Activated CD8-positive, alpha-beta memory T cell treated with anti-CD3 and anti-CD28 coated beads for 36 hours (primary cell): ENCODE results near the gene HNRNPAB. TPM values are rescaled to one million over a fixed set of nuclear protein-coding genes. Genes with fewer than 3 reads are reported as not detected.

Source experiments
- CTCF ChIA-PET: fragments of 350-600 bp; sonication (Branson Sonifier 250); formaldehyde crosslinking; loops from one replicate; lab custom pipeline; 2021; ENCODE audit warnings: antibody characterized with exemption; lab: Charles Lee
- POLR2A ChIA-PET: fragments of 350-600 bp; sonication (Branson Sonifier 250); formaldehyde crosslinking; loops from one replicate; lab custom pipeline; 2021; ENCODE audit warnings: antibody characterized with exemption; lab: Charles Lee
- total RNA-seq, 2 experiments: library from RNA; stranded (reverse); gene quantifications; one replicate each; pipeline ENCODE4 v1.2.3, GENCODE V29; 2021

HNRNPAB gene
- total RNA-seq, 2 experiments from 2014 or later = 651 to 672 TPM

DNA sequence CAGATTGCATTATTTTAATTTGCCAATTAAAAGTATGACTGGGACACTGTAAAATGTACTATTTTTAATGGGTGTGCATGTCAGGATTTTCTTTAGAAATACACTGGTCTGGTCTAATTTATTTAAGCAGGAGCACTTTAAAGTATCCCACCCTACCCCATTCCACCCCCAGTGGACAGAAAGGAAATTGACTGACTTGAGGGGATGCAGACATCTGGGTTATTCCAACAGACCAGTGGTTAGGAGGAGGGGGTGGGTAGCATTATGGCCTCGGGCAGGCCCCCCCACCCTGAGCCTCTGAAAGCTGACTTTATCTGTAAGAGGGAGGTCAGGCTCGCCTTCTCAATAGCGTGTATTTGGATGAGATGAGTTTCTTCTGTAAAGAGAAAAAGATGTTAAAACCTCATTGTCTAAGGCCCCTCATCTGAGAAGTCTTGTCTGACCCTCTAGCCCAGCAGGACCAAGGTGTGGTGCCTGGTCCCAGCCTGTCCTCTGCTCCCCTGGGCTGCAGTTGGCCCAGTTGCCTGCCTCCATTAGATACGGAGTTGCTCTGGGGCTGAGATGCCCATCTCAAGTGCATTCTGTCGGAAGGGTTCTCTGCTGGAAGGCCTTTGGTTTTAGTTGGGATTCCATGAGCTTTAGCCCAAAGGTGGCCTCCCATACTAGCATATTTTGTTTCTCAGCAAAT lies 4.4 kb downstream of the HNRNPAB start:
- CTCF ChIA-PET = interaction anchor here (2.1 kb wide), 1 partner anchor 20 kb away, joined by 6 read pairs; no protein-coding TSS in a partner anchor
- POLR2A ChIA-PET = no interaction called here

DNA sequence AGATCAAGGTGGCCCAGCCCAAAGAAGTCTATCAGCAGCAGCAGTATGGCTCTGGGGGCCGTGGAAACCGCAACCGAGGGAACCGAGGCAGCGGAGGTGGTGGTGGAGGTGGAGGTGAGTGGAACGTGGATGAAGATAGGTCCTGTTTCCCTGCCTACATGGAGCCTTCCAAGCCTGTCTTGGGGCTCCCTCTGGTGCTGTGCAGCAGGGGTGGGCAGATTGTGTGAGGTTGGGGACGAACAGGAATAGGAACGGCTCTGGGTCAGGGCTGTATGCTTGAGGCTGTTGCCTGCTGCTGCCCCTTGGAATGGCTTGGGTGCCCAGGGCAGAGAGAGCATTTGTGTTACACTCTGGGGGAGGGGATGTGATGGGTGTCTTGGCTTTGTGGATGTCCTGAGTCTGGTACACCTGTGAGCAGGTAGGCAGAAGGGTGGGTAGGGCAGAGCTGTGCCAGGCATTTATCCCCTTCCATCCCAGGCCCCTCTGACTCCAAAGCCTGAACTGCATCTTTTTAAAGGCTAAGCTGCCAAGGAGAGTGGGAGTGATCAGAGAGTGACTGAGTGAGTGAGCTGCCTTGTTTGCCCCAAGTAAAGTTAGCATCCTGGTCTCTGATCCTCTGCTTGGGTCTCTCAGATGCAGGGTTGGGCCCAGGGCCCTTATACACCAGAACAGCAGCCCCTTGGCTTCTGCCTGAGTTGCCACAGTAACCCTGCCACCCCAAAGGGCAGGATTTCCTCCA lies 5.2 kb downstream of the HNRNPAB start:
- ChIA-PET CTCF (interaction anchor here (0.6 to 2.1 kb wide), 2 partner anchors 19 to 1835 kb away, joined by 3 to 6 read pairs; no protein-coding TSS in a partner anchor), POLR2A (interaction anchor here (0.8 kb wide), 1 partner anchor 93 kb away, joined by 4 read pairs; no protein-coding TSS in a partner anchor)

DNA sequence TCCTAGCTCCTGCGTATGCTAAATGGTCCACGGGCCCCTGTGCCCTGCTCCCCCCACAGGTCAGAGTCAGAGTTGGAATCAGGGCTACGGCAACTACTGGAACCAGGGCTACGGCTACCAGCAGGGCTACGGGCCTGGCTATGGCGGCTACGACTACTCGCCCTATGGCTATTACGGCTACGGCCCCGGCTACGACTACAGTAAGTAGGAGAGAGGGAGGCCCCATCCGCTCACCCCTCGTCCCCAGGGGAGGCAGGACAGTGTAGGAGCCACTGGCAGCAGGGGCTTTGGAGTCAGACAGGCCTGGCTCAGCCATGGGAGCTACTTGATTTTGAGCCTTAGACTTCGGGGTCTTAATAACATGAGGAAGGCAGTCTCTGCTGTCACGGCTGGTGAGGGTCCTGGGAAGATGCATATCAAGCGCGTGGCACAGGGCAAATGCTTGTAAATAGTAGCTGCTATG lies 5.8 kb downstream of the HNRNPAB start:
- ChIA-PET CTCF (interaction anchor here (0.6 to 2.1 kb wide), 2 partner anchors 18 to 1834 kb away, joined by 3 to 6 read pairs; no protein-coding TSS in a partner anchor), POLR2A (interaction anchor here (0.8 to 1.0 kb wide), 2 partner anchors 28 to 94 kb away, joined by 3 to 4 read pairs; no protein-coding TSS in a partner anchor)

DNA sequence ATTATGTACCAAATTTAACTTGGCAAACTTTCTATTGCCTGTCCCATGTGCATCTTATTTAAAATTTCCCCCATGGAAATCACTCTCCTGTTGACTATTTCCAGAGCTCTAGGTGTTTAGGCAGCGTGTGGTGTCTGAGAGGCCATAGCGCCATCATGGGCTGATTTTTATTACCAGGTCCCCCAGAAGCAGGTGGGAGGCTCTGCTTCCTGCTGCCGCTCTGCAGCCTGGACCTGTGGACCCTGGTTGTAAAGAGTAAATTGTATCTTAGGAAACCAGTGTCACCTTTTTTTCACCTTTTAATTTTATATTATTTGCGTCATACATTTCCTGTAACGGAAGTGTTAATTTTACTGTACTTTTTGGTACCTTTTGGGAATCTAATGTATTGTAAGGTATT lies 6.4 kb downstream of the HNRNPAB start:
- CTCF ChIA-PET = interaction anchor here (2.1 kb wide), 1 partner anchor 18 kb away, joined by 6 read pairs; no protein-coding TSS in a partner anchor
- POLR2A ChIA-PET = interaction anchor here (0.6 to 1.1 kb wide), 3 partner anchors 9 to 27 kb away, joined by 3 to 5 read pairs (median 3); no protein-coding TSS in a partner anchor

DNA sequence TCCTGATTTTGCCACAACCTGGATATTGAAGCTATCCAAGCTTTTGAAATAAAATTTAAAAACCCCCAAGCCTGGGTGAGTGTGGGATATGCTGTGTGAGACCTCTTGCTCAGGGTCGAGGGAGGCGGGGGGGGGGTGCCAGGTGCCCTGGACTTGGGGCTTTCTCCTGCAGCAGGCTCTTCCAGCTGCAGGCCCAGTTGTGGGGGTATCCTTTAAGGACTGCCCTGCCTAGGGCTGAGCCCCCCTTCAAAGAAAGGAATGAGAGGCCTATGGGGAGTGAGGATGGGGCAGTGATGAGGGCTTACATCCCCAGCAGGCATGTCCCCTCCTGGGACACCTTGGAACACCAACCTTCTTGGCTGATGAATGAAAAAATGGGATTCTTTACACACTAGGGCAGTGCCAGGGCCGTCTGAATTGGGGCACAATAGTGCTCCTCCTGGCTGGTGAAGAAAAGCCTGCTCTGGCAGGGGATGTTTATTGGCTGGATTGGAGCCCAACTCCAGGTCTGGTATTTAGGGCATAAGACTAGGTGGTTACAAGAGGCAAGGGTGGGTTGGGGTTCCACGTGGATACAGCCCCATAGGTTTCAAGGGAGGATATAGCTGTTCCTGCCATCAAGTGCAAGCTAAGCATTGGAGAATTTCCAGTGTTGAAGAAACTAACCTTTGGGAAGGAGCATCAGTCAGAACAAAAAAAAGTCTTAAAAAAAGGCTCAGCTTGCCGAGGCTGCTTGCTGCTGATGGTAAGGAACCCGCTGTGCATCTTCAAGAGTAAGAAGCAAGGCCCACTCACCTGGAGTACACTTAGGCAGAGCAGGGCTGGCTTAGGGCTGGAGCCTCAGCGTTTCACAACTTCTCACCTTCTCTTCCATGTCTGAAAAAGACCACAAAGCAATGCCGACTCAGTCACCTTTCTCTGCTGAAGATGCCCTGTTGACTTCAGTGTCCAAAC lies 7.0 kb downstream of the HNRNPAB start:
- CTCF ChIA-PET = interaction anchor here (2.1 kb wide), 1 partner anchor 17 kb away, joined by 6 read pairs; no protein-coding TSS in a partner anchor

DNA sequence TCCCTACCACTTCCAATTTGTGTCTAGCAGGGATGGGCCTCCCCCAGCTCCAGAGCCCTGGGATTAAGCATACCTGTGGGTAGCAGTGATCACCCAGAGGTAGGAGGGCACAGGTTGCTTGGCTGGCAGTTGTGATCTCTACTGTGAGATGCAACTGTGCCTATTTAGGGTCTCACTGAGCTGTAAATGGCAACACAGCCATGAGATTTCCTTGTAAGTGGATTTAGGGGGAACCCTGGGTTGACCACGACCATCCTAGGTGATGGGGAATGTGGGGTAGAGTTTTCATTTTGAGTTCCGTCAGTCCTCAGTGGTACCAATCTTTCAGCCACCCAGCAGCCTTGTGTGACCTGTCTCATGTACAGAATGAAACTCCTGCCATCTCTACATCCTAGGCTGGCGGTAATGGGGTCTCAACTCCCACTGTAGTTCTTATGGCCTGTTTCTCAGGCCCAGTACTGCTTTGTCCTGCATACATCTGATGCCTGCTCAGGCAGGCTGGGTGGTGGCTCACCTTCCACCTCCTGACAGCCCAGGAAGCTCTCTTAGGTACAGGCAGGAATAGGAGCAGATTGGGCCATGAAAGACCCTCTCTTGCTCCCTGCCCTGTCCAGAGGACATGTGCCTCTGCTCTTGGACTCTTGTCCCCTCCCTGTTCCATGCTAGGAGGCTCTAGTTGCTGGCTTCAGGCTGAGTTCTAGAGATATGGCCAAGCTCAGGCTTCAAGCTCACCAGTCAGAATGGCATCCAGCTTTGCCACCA lies 8.1 kb downstream of the HNRNPAB start:
- ChIA-PET CTCF (no interaction called here), POLR2A (interaction anchor here (1.6 to 3.0 kb wide), 2 partner anchors 8 to 19 kb away, joined by 6 to 7 read pairs; partner anchors contain the start of gene HNRNPAB)

More for the DNA sequence above, 7.0 kb downstream of the HNRNPAB start:
- POLR2A ChIA-PET = interaction anchor here (0.6 to 1.1 kb wide), 4 partner anchors 8 to 109 kb away, joined by 3 to 5 read pairs (median 3); no protein-coding TSS in a partner anchor

DNA sequence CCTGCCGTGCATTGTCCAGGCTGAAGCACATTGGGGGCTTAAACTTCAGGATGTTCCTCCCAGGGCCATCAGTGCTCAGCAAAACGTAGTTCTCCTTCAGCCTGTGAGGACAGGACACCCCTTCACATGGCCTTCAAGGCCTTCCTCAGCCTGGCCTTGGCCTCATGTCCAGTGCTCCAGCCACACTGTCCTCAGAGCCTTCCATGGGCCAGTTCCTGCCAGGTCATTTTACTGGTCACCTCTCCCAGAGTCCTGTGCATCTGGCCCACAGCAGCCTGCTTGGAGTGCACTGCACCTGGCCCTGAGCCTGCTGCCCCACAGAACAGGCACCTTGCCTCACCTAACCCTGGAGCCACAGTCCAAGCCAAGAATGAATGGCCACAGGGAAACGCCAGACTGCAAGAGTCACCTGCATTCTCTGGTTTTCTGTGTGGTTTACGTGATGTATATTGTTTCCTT lies 8.7 kb downstream of the HNRNPAB start:
- ChIA-PET CTCF (interaction anchor here (1.0 kb wide), 1 partner anchor 9 kb away, joined by 3 read pairs; the partner anchor contains the start of gene HNRNPAB), POLR2A (interaction anchor here (1.6 to 3.0 kb wide), 2 partner anchors 9 to 19 kb away, joined by 6 to 7 read pairs; partner anchors contain the start of gene HNRNPAB)

DNA sequence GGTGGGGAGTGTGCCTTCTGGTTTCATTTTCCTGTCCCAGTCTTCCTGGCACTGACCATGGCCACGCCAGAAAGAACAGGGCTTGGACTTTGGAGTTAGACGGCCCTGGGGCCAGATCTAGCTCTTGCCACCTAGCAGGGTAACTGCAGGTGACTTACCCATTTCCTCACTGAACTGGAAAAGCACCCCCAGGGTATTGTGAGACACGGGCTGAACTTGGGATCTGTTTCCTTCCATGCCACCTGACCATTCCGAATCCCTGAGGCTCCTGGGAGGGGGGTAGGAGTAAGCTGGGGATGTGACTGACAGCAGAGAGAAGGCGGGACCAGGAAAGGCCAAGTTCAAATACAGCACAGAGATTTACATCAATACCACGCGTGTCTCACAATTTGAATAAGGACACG lies 9.4 kb downstream of the HNRNPAB start:
- POLR2A ChIA-PET = interaction anchor here (0.6 to 3.0 kb wide), 4 partner anchors 8 to 743 kb away, joined by 4 to 7 read pairs (median 6); partner anchors contain the start of gene HNRNPAB
- CTCF ChIA-PET = interaction anchor here (1.0 kb wide), 1 partner anchor 10 kb away, joined by 3 read pairs; the partner anchor contains the start of gene HNRNPAB

DNA sequence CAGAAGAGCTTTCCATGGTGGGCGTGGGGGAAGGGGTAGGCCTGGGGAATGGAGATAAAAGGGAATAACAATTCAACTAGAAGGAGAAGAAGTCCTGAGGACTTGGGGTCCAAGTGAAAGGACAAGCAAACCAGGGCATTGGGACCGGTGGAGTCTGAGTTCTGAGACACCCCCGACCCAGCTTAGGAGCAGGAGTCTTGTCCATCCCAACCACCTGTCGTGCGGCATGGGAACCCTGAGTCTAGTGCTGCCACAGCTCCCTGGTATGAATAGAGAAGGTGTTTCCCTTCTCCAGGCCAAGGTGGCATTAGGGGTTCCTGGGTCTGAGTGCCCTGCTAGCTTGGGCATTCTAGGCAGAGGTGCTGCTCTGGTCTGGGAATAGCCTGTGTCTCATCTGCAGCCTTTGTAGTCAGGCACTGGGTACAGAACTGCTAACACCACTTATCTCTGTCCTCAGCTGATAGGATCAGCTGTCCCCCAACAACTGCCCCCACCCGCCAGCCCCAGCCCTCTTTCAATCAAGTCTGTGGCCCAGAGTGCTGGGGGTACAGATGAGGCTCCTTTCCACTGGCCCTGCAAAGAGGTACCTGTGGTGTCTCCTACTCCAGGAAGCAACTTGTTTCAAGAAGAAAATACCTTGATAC lies 9.9 kb downstream of the HNRNPAB start:
- ChIA-PET POLR2A (interaction anchor here (0.6 to 3.0 kb wide), 5 partner anchors 9 to 742 kb away, joined by 4 to 7 read pairs (median 6); partner anchors contain the start of gene HNRNPAB), CTCF (no interaction called here)

DNA sequence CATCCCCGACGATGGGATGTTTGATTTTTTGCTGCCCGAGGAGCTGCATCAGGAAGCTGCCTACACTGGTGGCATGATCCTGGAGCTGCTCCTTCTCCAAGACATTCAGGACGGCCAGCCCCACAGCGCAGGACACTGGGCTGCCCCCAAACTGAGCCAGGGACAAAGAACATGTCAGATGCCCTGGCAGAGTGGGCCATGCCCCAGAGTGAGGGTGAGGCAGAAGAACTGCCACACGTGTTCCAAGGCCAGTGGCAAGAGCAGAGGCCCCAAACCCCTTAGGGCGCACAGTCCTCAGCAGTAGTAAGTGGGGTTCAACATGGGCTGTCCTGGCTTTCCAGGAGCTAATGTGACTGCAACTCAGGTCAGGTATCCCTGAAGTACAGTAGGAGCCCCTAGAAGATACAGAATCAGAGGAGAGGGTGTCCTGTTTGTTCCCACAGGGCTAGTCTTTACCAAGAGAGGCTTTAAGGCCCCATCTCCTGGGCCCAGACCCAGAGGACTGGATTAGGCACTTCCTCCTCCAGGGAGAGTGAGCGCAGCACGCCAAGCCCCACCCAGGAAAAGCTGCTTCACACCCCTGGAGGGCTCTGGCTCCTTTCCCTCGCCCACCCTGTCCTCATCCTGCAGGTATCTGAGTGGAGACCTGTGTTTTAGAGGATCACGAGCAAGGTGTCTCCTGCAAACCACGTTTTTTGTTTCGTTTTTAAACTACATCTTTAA lies 11.1 kb downstream of the HNRNPAB start:
- POLR2A ChIA-PET = interaction anchor here (1.6 kb wide), 1 partner anchor 11 kb away, joined by 5 read pairs; the partner anchor contains the start of gene HNRNPAB
- CTCF ChIA-PET = interaction anchor here (0.7 to 1.2 kb wide), 2 partner anchors 15 to 139 kb away, joined by 3 to 6 read pairs; no protein-coding TSS in a partner anchor

DNA sequence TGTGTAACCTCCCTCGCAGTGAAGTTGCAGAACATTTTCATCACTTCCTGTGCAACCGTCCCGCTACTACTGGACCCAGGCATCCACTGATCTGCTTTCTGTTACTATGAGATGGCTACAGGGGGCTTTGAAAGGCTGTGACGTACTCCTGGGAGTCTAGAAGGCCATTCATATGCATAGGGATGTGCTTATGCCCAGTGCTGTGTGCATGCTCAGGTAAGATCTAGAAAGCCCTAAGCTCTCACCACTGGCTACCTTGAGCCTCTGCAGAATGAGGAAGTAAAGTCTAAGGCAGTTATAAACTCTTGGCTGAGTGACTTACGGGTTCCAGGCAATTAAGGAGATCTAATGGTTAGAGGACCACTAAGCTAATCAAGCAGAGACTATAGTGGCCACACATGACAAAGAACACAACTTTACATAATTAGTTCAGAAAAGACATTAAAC lies 11.8 kb downstream of the HNRNPAB start:
- CTCF ChIA-PET = interaction anchor here (0.7 to 1.2 kb wide), 2 partner anchors 16 to 140 kb away, joined by 3 to 6 read pairs; no protein-coding TSS in a partner anchor
- POLR2A ChIA-PET = interaction anchor here (1.6 kb wide), 1 partner anchor 12 kb away, joined by 5 read pairs; the partner anchor contains the start of gene HNRNPAB

DNA sequence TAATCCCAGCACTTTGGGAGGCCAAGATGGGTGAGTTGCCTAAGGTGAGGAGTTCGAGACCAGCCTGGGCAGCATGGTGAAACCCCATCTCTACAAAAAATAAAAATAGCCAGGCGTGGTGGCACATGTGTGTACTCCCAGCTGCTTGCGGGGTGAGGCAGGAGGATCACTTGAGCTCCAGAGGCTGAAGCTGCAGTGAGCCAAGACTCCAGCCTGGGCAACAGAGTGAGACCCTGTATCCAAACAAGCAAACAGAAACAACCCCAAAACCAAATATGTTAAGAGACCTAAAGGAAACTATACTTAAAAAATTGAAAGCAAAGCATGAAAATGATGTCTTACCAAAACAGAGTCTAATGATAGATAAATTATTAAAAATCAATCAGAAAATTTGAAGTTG lies 12.4 kb downstream of the HNRNPAB start:
- CTCF ChIA-PET = no interaction called here
- POLR2A ChIA-PET = interaction anchor here (1.1 kb wide), 1 partner anchor 13 kb away, joined by 10 read pairs; the partner anchor contains the start of gene HNRNPAB

DNA sequence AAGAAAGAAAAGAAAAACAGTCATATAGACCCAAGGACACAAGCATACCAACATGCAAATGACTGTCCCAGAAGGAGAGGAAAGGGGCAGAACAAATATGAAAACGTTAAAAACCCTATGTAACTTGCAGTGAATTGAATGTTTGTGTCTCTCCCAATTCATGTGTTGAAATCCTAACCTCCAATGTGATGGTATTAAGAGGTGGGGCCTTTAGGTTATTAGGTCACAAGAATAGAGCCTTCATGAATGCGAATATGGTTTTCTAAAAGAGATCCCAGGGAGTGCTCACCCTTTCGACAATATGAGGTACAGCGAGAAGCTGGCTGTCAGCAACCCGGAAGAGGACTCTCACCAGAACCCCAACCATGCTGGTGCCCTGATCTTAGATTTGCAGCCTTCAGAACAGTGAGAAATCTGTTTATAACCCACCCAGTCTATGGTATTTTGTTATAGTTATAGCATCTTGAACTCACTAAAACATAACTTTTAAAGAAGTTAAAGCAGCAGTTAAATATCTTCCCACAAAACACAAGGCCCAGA lies 14.0 kb downstream of the HNRNPAB start:
- ChIA-PET POLR2A (interaction anchor here (0.6 kb wide), 1 partner anchor 12 kb away, joined by 8 read pairs; no protein-coding TSS in a partner anchor), CTCF (interaction anchor here (0.6 kb wide), 1 partner anchor 619 kb away, joined by 3 read pairs; no protein-coding TSS in a partner anchor)

DNA sequence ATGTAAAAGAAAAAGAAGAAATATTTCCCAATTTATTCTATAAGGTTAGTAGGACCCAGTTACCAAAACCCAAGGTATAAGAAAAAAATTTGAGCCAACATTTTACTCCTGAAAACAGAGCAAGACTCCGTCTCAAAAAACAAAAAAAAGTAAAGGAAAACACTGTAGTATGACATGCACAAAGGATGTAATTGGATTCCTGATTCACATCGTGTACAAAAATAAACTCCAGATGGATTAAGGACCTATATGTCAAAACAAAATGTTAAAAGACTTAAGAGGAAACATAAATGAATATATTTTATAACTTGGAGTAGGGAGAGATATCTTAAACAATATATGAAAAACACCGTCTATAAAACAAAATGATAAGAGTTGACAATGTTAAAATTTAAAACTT lies 14.5 kb downstream of the HNRNPAB start:
- POLR2A ChIA-PET = no interaction called here
- CTCF ChIA-PET = no interaction called here

DNA sequence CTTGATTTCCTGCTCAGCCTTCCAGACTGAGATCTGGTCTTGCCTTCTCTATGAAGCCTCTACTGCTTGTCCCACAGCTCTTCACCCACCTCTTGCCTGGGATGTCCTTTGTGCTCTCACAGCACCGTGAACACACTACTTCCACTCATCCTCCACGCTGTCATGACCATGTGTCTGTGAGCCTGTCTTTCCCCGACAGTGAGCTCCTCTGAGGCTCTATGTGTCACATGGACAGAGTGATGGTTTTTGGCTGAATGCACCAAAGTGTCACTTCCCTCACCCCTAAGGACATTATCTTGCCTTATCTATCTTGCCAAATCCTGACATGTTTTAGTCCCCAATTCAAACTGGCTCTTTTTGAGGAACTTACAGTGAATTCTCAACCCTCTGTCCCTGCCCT lies 16.9 kb downstream of the HNRNPAB start:
- ChIA-PET CTCF (interaction anchor here (1.5 kb wide), 1 partner anchor 10 kb away, joined by 4 read pairs; no protein-coding TSS in a partner anchor), POLR2A (no interaction called here)
